Stimulated activated naive CD4-positive, alpha-beta T cell (primary cell): ENCODE results near the gene KCNMA1.

ENCODE experiments used
- DNase-seq, 6 experiments: peaks; one replicate each; lab custom pipeline; 2025; lab: John Stamatoyannopoulos, UW

The KCNMA1 gene

DNA sequence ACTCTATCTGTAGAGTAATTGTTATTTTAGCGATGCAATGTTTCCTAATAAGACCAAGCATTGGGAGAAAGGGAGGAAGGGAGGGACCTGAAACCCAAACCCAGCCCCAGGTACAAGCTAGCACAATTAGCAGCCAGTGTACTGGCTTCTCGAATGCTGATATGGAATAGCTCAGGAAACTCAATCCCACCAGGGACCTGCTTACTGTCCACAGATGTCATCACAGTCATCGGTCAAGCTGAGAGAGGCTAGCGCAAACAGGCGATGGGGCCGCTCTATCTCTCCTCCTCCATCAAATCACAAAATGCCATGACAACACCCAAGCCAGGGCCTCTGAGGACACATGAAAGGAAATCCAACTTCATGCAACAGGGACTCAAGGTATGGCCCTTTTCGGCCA, 192.1 kb downstream of the KCNMA1 start:
- DNase-seq: no peak

- DNase-seq: no peak
These were observed 193.6 kb downstream of the KCNMA1 start for GRCh38 chr10:77444041-77444440.

GRCh38 chr10:77442699-77443189, 194.9 kb downstream of the KCNMA1 start:
- DNase-seq: no peak

- DNase-seq: no peak
These were observed 196.0 kb downstream of the KCNMA1 start for GRCh38 chr10:77441353-77442166.

GRCh38 chr10:77436257-77436975, 201.2 kb downstream of the KCNMA1 start:
- DNase-seq: no peak

GRCh38 chr10:77433546-77433945, 204.1 kb downstream of the KCNMA1 start:
- no peak for DNase-seq

DNA sequence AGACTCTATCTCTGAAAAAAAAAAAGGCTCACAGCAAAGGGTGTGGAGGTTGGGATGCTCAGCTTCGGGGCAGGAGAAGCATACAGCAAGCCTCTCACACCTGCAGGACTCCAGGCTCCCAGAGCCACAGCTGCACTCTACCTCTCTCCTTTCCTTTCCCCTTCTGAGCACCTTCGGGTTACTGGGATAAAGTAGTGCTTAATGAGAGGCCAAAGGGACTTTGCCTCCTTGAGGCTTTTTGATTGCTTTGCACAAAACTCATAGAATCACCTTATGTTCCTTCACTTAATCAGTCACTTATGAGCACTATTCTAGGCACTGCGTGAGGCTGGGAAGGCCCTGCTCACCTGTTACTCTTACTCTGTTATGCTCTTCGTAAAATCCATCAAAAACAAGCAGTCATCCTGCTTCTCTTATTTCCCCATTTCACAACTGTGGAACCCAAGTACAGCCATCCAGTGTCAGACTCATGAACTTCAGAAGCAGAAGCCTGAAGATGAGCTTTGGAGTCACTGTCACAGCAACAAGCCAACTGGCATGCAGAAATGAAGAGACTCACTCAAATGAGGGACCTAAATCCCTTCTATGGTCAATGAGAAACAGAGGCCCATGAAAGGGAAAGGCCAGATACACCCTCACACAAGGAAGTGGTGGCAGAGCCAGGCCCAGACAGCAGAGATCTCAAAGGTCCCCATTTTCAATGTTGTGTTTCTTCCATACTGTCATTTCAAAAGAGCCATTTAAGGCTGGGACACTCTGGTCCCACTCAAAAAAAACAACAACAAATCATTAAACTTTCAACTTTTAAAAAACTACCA, 205.4 kb downstream of the KCNMA1 start:
- DNase-seq: no peak

DNA sequence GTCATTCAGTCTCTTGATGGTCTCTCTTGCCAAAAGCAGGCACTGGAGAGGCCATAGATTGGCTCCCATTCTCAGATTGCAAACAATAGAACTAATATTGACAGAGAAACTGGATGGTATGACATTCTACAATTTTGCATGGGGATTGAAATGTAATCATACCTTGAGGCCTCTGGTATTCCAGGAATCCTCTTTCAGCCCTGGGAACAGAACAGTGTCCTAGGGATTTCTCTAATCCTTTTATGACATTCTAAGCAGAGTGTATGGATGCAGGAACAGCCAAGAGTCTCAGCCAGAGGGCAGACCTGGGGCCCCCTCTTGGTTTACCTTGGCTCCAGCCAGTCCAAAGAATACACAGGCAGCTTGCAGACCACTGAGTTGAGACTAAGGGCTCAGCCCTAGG, 206.4 kb downstream of the KCNMA1 start:
- no peak for DNase-seq

DNA sequence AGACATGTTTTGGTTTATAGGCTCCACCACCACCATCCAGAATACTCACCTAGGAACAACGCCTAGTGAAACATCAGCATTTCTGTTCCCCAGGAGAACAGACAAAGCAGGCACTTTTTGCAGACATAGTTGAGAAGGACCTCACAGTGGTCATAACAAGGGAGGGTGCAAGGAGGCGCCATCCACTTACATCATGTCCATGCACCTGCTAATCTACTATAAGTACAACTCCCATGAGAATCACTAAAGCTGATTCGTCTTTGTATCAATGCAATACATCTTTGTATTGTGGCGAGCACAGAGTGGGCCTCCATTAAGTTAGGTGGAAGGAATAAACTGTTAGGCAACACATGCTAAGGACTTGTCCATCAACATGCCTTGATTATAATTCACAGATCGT, 207.1 kb downstream of the KCNMA1 start:
- DNase-seq: no peak

- no peak for DNase-seq
These were observed 208.8 kb downstream of the KCNMA1 start for GRCh38 chr10:77428691-77429395.

- no peak for DNase-seq
These were observed 213.4 kb downstream of the KCNMA1 start for GRCh38 chr10:77424257-77424656.

- DNase-seq: no peak
These were observed 214.9 kb downstream of the KCNMA1 start for GRCh38 chr10:77422491-77423338.

- DNase-seq: no peak
These were observed 216.0 kb downstream of the KCNMA1 start for GRCh38 chr10:77421591-77421990.

DNA sequence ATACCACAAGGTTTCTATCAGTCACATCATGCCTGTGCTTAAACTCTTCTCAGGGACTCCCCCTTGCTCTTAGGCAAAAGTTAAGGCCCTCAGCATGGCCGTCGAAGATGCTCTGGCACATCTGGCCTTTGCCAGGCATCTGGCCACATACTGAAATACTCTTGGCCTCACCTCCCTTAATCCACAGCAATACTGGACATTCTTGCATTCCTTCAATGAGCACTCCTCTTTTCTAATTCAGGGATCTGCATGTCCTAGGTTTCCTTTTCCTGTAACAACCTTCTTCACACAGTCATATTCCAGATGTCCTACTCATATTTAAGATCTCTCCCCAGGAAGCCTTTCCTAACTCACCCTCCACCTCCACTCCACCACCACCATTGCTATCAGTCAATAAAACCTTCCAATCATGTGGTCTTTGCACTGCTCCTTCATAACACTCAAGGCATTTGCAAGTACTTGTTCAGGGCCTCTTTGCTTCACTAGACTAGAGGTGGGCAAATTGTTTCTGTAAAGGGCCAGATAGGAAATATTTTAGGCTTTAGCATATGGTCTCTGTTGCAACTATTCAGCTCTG, 216.6 kb downstream of the KCNMA1 start:
- DNase-seq: no peak

- no peak for DNase-seq
These were observed 217.6 kb downstream of the KCNMA1 start for GRCh38 chr10:77419979-77420378.

DNA sequence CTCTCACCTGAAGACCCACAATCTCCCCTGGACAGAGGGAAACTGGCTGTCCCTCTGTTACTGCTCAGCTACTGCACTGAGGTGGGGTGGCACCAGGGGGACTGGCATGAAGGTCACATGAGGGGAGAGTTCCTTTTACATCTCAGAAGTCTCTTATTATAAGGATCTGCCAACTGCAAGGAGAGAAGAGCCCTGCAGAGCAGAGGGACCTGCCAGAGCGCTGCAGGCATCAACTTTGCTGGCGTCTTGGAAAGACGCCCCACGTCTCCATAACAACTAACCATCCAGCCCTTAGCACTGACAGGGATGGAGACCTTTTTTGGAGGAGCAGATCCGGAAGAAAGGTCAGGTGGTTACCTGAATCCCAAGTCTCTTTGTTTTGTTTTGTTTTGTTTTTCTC, 218.6 kb downstream of the KCNMA1 start:
- no peak for DNase-seq

DNA sequence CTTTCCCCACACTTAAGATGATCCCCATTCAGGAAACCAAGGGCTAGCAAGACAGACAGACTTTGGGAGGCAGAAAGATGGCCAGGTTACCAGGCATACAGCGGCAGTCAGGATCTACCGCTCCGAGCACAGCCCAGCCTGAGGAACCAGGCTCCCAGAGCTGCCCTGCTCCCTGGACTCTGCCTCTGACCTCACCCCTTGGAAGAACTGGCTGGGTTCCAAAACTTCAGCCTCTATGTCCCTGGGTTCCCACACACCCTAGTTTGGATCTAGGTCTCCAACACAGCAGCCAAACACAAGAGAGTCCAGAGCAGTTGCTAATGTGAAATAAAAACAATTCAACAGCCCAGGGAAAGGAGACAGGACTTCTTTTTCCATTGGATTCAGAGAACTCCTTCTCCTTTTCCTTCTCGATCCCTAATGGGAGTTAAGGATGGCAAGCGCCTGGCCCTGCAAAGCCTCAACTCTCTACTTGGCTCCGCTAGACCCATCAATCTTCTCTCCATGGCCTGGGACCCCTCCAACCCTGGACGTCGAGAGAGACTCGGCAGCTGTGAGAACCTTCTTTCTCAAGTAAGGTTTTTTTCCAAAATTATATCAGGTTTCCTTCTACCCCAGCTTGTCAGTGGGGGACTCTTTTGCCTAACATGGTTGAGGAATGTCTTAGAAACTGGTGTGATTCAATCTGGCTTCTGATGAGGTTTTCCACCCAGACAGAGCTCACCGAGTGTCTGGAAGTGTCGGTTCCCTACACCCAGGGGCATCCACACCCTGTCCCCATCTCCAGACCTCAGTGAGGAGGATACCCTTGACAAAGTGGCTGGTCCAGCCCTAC, 219.6 kb downstream of the KCNMA1 start:
- no peak for DNase-seq

DNA sequence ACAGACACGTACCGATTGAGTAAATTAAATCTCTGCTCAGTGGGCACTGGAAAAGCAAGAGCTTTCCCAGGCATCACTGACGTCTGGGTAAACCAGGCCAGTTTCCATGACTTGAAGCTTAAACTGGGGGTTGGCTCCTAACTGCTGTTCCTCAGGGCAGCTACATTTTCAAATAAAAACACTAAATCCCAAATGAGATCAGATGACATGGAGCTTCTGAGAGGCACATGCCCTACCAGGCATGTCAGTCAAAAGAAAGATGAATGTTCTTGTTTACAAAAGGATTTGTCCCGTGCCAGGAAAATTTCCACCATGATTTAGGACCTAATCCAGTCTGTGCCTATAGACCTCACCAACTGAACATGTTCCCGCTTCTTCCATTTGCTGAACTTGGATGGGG, 220.2 kb downstream of the KCNMA1 start:
- DNase-seq: no peak

GRCh38 chr10:77416311-77417135, 221.1 kb downstream of the KCNMA1 start:
- DNase-seq: no peak
